Activated B cell treated with CpG ODN at 0.5 μM for 24 hours (primary cell): ENCODE results near the gene WDTC1. TPM values are rescaled to one million over a fixed set of nuclear protein-coding genes. Genes with fewer than 3 reads are reported as not detected.

ENCODE experiments used
- ATAC-seq: fragments of 200-7000 bp; cut with Tn5 transposase; one replicate; pipeline ENCODE4 v1.10.0; 2021; ENCODE audit warnings: low read depth, mild to moderate bottlenecking, moderate library complexity
- CTCF ChIA-PET: fragments of 350-600 bp; sonication (Branson Sonifier 250); formaldehyde crosslinking; loops from one replicate; lab custom pipeline; 2021; ENCODE audit warnings: antibody characterized with exemption; lab: Charles Lee
- POLR2A ChIA-PET: fragments of 350-600 bp; sonication (Branson Sonifier 250); formaldehyde crosslinking; loops from one replicate; lab custom pipeline; 2021; ENCODE audit warnings: antibody characterized with exemption; lab: Charles Lee
- DNase-seq: peaks from one replicate; pipeline ENCODE4 v3.0.0; 2022
- H3K27ac Mint-ChIP-seq: one replicate; pipeline ENCODE4 v1.8.0; 2020; ENCODE audit warnings: mixed read lengths
- H3K27me3 Mint-ChIP-seq: one replicate; pipeline ENCODE4 v1.8.0; 2021; ENCODE audit warnings: mixed read lengths
- H3K36me3 Mint-ChIP-seq: one replicate; pipeline ENCODE4 v1.8.0; 2021; ENCODE audit warnings: low read depth, mixed read lengths
- H3K4me1 Mint-ChIP-seq: one replicate; pipeline ENCODE4 v1.8.0; 2021; ENCODE audit warnings: mixed read lengths
- H3K4me3 Mint-ChIP-seq: one replicate; pipeline ENCODE4 v1.8.0; 2020; ENCODE audit warnings: mild to moderate bottlenecking, mixed read lengths
- H3K9me3 Mint-ChIP-seq: one replicate; pipeline ENCODE4 v1.8.0; 2020; ENCODE audit warnings: mixed read lengths
- CTCF ChIP-seq: fragments of 200-600 bp; IDR thresholded peaks from one replicate; pipeline ENCODE4 v1.8.0; 2022; ENCODE audit warnings: antibody characterized with exemption, mild to moderate bottlenecking
- intact Hi-C: fragments of 100-400 bp; cut with micrococcal nuclease; formaldehyde crosslinking; loops from one replicate; pipeline ENCODE4 v1.15.1; 2024
- total RNA-seq: library from RNA; stranded (reverse); gene quantifications from 2 replicates; pipeline ENCODE4 v1.2.3, GENCODE V29; 2022

WDTC1 gene
- total RNA-seq, 1 donor from 2014 or later: 65.1 TPM

- H3K4me1 Mint-ChIP-seq: peaks cover 3% of the 10 kb centered on the region
- no peak for TF ChIP-seq CTCF
- H3K4me3 Mint-ChIP-seq: no peak overlapping the region
- ChIA-PET POLR2A (interaction anchor here (0.7 to 1.4 kb wide), 2 partner anchors 18 to 92 kb away, joined by 3 to 8 read pairs; partner anchors contain the start of gene TMEM222), CTCF (interaction anchor here (5.1 to 9.3 kb wide), 2 partner anchors 84 to 360 kb away, joined by 24 to 171 read pairs; partner anchors contain the start of genes CD164L2 and GPR3)
- ATAC-seq (no peak), DNase-seq (no peak)
- no peak overlapping the region for H3K27ac Mint-ChIP-seq
- H3K36me3 Mint-ChIP-seq: peaks cover 66% of the 10 kb centered on the region
- intact Hi-C loops: no loop called here
- no peaks in the 10 kb centered on the region for H3K9me3 Mint-ChIP-seq
- no peaks in the 10 kb centered on the region for H3K27me3 Mint-ChIP-seq
Measured at GRCh38 chr1:27303509-27303908, 69.1 kb downstream of the WDTC1 start.

- Mint-ChIP-seq H3K9me3 (no peaks in the 10 kb centered on the region), H3K27ac (no peak overlapping the region), H3K27me3 (no peaks in the 10 kb centered on the region), H3K4me1 (no peaks in the 10 kb centered on the region), H3K4me3 (no peak overlapping the region), H3K36me3 (peaks cover 59% of the 10 kb centered on the region)
- TF ChIP-seq CTCF: no peak
- intact Hi-C loops: no loop called here
- CTCF ChIA-PET: interaction anchor here (2.0 kb wide), 1 partner anchor 9 kb away, joined by 8 read pairs; no protein-coding TSS in a partner anchor
- ATAC-seq: no peak
- no peak for DNase-seq
- POLR2A ChIA-PET: no interaction called here
Measured at GRCh38 chr1:27306071-27306470, 71.6 kb downstream of the WDTC1 start.

GRCh38 chr1:27306892-27307761 lies 72.7 kb downstream of the WDTC1 start:
- ChIA-PET CTCF (interaction anchor here (1.3 to 2.0 kb wide), 4 partner anchors 10 to 81 kb away, joined by 3 to 8 read pairs (median 4); no protein-coding TSS in a partner anchor), POLR2A (interaction anchor here (0.6 kb wide), 1 partner anchor 144 kb away, joined by 4 read pairs; no protein-coding TSS in a partner anchor)
- no peaks in the 10 kb centered on the region for H3K27me3 Mint-ChIP-seq
- peaks cover 54% of the 10 kb centered on the region for H3K36me3 Mint-ChIP-seq
- no peaks in the 10 kb centered on the region for H3K9me3 Mint-ChIP-seq
- intact Hi-C loops: no loop called here
- ATAC-seq (no peak), DNase-seq (no peak)
- no peaks in the 10 kb centered on the region for H3K4me1 Mint-ChIP-seq
- no peak for TF ChIP-seq CTCF
- no peak overlapping the region for H3K27ac Mint-ChIP-seq
- H3K4me3 Mint-ChIP-seq: no peak overlapping the region

- H3K36me3 Mint-ChIP-seq: peaks cover 49% of the 10 kb centered on the region
- no peak for TF ChIP-seq CTCF
- DNase-seq (no peak), ATAC-seq (no peak)
- H3K27ac Mint-ChIP-seq: no peak overlapping the region
- no peaks in the 10 kb centered on the region for H3K4me1 Mint-ChIP-seq
- H3K27me3 Mint-ChIP-seq: no peaks in the 10 kb centered on the region
- no peak overlapping the region for H3K4me3 Mint-ChIP-seq
- POLR2A ChIA-PET: interaction anchor here (0.6 to 0.7 kb wide), 2 partner anchors 145 to 764 kb away, joined by 4 to 9 read pairs; no protein-coding TSS in a partner anchor
- CTCF ChIA-PET: interaction anchor here (1.3 to 2.0 kb wide), 5 partner anchors 11 to 206 kb away, joined by 3 to 8 read pairs (median 4); no protein-coding TSS in a partner anchor
- intact Hi-C loops: no loop called here
- no peaks in the 10 kb centered on the region for H3K9me3 Mint-ChIP-seq
Measured at GRCh38 chr1:27307874-27308598, 73.6 kb downstream of the WDTC1 start.
